Bronchial epithelial cell (primary cell): ENCODE measurements around the gene RIPOR2. TPM values are rescaled to one million over a fixed set of nuclear protein-coding genes. Genes with fewer than 3 reads are reported as not detected.

ENCODE experiments used
- DNase-seq: peaks from one replicate; pipeline ENCODE4 v3.0.0-alpha.2; 2010; ENCODE audit warnings: low read depth
- FAIRE-seq: peaks from 2 replicates; lab custom pipeline; 2011; peaks lifted over from hg19 to GRCh38; lab: Jason Lieb, UNC
- H3K27me3 ChIP-seq: 2 replicates; pipeline ENCODE4 v1.5.1; 2011; ENCODE audit warnings: low read length; ENCODE audit not compliant: control insufficient read depth, insufficient read depth
- H3K36me3 ChIP-seq: 2 replicates; pipeline ENCODE4 v1.5.1; 2011; ENCODE audit warnings: low read length; ENCODE audit not compliant: control insufficient read depth, insufficient read depth
- H3K4me3 ChIP-seq: 2 replicates; pipeline ENCODE4 v1.5.1; 2011; ENCODE audit warnings: mild to moderate bottlenecking, low read depth, low read length, control low read depth
- CTCF ChIP-seq: IDR thresholded peaks from 2 replicates; pipeline ENCODE4 v1.5.1; 2011; ENCODE audit warnings: mild to moderate bottlenecking, moderate library complexity, low read length, control low read depth, inconsistent platforms; ENCODE audit not compliant: insufficient read depth, severe bottlenecking
- total RNA-seq: library from RNA; depleted of rRNA; stranded (reverse); fragments of >200 nt; gene quantifications from 2 replicates; pipeline ENCODE4 v1.2.1, GENCODE V29; 2014

The RIPOR2 gene
- total RNA-seq, 1 donor from 2014 or later = under 0.01 TPM

GRCh38 chr6:24809728-24810127, 126.0 kb downstream of the RIPOR2 start:
- no peaks in the 10 kb centered on the region for H3K36me3 ChIP-seq
- TF ChIP-seq CTCF = no peak
- DNase-seq (no peak), FAIRE-seq (no peak)
- no peaks in the 10 kb centered on the region for H3K27me3 ChIP-seq
- no peak overlapping the region for H3K4me3 ChIP-seq

GRCh38 chr6:24807584-24807983, 128.2 kb downstream of the RIPOR2 start:
- Histone ChIP-seq H3K4me3 (no peak overlapping the region), H3K27me3 (no peaks in the 10 kb centered on the region), H3K36me3 (no peaks in the 10 kb centered on the region)
- TF ChIP-seq CTCF = no peak
- DNase-seq (no peak), FAIRE-seq (no peak)

- FAIRE-seq (no peak), DNase-seq (no peak)
- H3K36me3 ChIP-seq = no peaks in the 10 kb centered on the region
- TF ChIP-seq CTCF = no peak
- H3K4me3 ChIP-seq = no peak overlapping the region
- H3K27me3 ChIP-seq = no peaks in the 10 kb centered on the region
These were observed 133.3 kb downstream of the RIPOR2 start for GRCh38 chr6:24802271-24803059.

GRCh38 chr6:24799541-24799915, 136.2 kb downstream of the RIPOR2 start:
- Histone ChIP-seq H3K36me3 (no peaks in the 10 kb centered on the region), H3K27me3 (no peaks in the 10 kb centered on the region), H3K4me3 (no peak overlapping the region)
- DNase-seq = peak; percentile 27
- no peak for TF ChIP-seq CTCF
- FAIRE-seq = no peak

- H3K36me3 ChIP-seq = no peaks in the 10 kb centered on the region
These were observed 136.8 kb downstream of the RIPOR2 start, which contains the start of gene ARMH2 for GRCh38 chr6:24798740-24799540. ARMH2 (minus strand) TSS chr6:24798917; CDS start chr6:24798857, 60 bp downstream.

More at GRCh38 chr6:24798740-24799540, 136.8 kb downstream of the RIPOR2 start, which contains the start of gene ARMH2:
- no peak for TF ChIP-seq CTCF
- DNase-seq = no peak
- FAIRE-seq = no peak
- H3K4me3 ChIP-seq = no peak within 1 kb of the TSS
- no peaks in the 10 kb centered on the region for H3K27me3 ChIP-seq
